IgD-negative memory B cell (primary cell): ENCODE results near the gene PLEKHA6. TPM values are rescaled to one million over a fixed set of nuclear protein-coding genes. Genes with fewer than 3 reads are reported as not detected.

Source experiments
- H3K27ac Mint-ChIP-seq, 3 donors: one replicate each; pipeline ENCODE4 v1.8.0; 2020 to 2022; ENCODE audit warnings: mild to moderate bottlenecking in 3 of 3, mixed read lengths in 3 of 3, moderate library complexity in 1 of 3
- H3K27me3 Mint-ChIP-seq: one replicate; pipeline ENCODE4 v1.8.0; 2021; ENCODE audit warnings: mixed read lengths
- H3K36me3 Mint-ChIP-seq: one replicate; pipeline ENCODE4 v1.8.0; 2020; ENCODE audit warnings: mild to moderate bottlenecking, mixed read lengths
- H3K4me1 Mint-ChIP-seq, 3 donors: one replicate each; pipeline ENCODE4 v1.8.0; 2020 to 2022; ENCODE audit warnings: mixed read lengths in 3 of 3, mild to moderate bottlenecking in 1 of 3
- H3K4me3 Mint-ChIP-seq, 4 donors: one replicate each; pipeline ENCODE4 v1.8.0; 2020 to 2022; ENCODE audit warnings: mild to moderate bottlenecking in 4 of 4, mixed read lengths in 4 of 4, moderate library complexity in 3 of 4
- H3K9me3 Mint-ChIP-seq, 3 donors: one replicate each; pipeline ENCODE4 v1.8.0; 2020 to 2021; ENCODE audit warnings: mixed read lengths in 3 of 3, mild to moderate bottlenecking in 1 of 3
- polyA plus RNA-seq: library from polyadenylated mRNA; unstranded; fragments of 300-500 nt; fragmentation: Illumina TruSeq; gene quantifications from one replicate; pipeline ENCODE4 v1.2.3, GENCODE V29; 2021

The PLEKHA6 gene
- polyA plus RNA-seq, 1 donor from 2014 or later, result 0.11 TPM

DNA sequence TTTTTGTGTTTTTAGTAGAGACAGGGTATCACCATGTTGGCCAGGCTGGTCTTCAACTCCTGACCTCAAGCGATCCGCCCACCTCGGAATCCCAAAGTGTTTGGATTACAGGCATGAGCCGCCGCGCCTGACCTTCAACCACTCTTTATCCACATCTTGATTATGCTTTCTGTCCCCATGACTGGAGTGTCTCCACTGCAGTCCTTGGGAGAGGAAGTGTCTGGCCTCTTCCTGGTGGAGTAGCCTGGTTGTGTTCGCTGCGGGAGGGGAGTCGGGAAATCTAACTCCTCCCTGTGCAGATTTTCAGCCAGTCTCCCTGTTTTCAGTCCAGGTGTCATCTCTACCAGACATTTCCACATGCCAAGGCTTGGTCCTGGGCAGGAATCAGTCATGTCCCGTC lies 173.1 kb downstream of the PLEKHA6 start:
- Mint-ChIP-seq H3K36me3 (no peaks in the 10 kb centered on the region), H3K27me3 (peaks cover 40% of the 10 kb centered on the region), H3K27ac (peak overlapping the region in 1 of 3 donors; percentile 93), H3K4me3 (no peak overlapping the region), H3K4me1 (peaks cover 0 to 5% (median 2%) of the 10 kb centered on the region in 3 donors), H3K9me3 (peaks cover 0 to 2% (median 0%) of the 10 kb centered on the region in 3 donors)

- no peaks in the 10 kb centered on the region for H3K4me1 Mint-ChIP-seq
- H3K27ac Mint-ChIP-seq, result no peak overlapping the region
- H3K36me3 Mint-ChIP-seq, result no peaks in the 10 kb centered on the region
- no peak overlapping the region for H3K4me3 Mint-ChIP-seq
- H3K27me3 Mint-ChIP-seq, result peaks cover 8% of the 10 kb centered on the region
- peaks cover 0 to 2% (median 0%) of the 10 kb centered on the region in 3 donors for H3K9me3 Mint-ChIP-seq
Observed at GRCh38 chr1:204181116-204181515, 178.6 kb downstream of the PLEKHA6 start.

DNA sequence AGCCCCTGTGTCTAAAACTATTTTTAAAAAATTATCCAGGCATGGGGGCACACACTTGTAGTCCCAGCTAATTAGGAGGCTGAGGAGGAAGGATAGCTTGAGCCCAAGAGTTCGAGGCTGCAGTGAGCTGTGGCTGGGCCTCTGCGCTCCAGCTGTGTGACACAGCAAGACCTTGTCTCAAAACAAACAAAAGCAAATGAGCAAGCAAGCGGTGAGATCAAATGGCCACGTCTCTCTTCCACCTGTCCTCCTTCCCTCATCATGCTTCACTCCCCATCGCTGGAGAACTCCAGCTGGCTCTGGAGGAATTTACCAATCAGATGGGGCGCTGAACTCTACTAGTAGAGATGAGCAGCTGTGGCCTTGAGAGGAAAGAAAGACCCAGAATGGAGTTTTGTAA lies 179.6 kb downstream of the PLEKHA6 start:
- H3K27me3 Mint-ChIP-seq, result peaks cover 8% of the 10 kb centered on the region
- no peak overlapping the region for H3K4me3 Mint-ChIP-seq
- H3K36me3 Mint-ChIP-seq, result no peaks in the 10 kb centered on the region
- H3K4me1 Mint-ChIP-seq, result no peaks in the 10 kb centered on the region
- peaks cover 0 to 2% (median 0%) of the 10 kb centered on the region in 3 donors for H3K9me3 Mint-ChIP-seq
- H3K27ac Mint-ChIP-seq, result no peak overlapping the region

- Mint-ChIP-seq H3K27me3 (peaks cover 12% of the 10 kb centered on the region), H3K9me3 (peaks cover 0 to under 1% (median under 1%) of the 10 kb centered on the region in 3 donors), H3K4me1 (no peaks in the 10 kb centered on the region), H3K36me3 (no peaks in the 10 kb centered on the region), H3K27ac (no peak overlapping the region), H3K4me3 (no peak overlapping the region)
Observed at GRCh38 chr1:204178487-204179281, 181.0 kb downstream of the PLEKHA6 start.

- Mint-ChIP-seq H3K9me3 (peaks cover 0 to 6% (median 1%) of the 10 kb centered on the region in 3 donors), H3K4me3 (no peak overlapping the region), H3K4me1 (no peaks in the 10 kb centered on the region), H3K27me3 (peaks cover 12% of the 10 kb centered on the region), H3K36me3 (no peaks in the 10 kb centered on the region), H3K27ac (no peak overlapping the region)
Observed at GRCh38 chr1:204177133-204177532, 182.6 kb downstream of the PLEKHA6 start.

- H3K9me3 Mint-ChIP-seq, result peaks cover 3 to 15% (median 4%) of the 10 kb centered on the region in 3 donors
- no peaks in the 10 kb centered on the region for H3K36me3 Mint-ChIP-seq
- H3K27me3 Mint-ChIP-seq, result peaks cover 12% of the 10 kb centered on the region
- no peaks in the 10 kb centered on the region for H3K4me1 Mint-ChIP-seq
- H3K4me3 Mint-ChIP-seq, result no peak overlapping the region
- H3K27ac Mint-ChIP-seq, result no peak overlapping the region
Observed at GRCh38 chr1:204176049-204176448, 183.7 kb downstream of the PLEKHA6 start.

DNA sequence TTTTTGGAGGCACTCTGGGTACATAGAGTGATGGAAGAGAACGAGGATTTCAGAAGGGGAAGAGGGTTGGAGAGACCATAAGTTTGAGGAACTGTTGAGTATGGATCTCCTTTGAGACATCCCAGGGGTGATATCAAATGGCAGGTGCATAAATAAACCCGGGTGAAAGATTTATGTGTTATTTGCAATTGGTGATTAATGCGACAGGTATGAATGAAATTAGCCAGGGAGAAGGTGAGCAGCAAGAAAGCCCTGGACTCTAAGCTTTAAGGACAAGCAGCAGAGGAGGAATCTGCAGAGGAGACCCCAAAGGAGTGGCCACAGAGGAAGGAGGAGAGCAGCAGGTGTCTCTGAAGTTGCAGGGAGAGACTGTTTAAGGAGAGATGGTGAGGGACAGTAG lies 184.8 kb downstream of the PLEKHA6 start:
- Mint-ChIP-seq H3K27me3 (peaks cover 12% of the 10 kb centered on the region), H3K36me3 (no peaks in the 10 kb centered on the region), H3K4me3 (no peak overlapping the region), H3K27ac (no peak overlapping the region), H3K9me3 (peaks cover 7 to 20% (median 10%) of the 10 kb centered on the region in 3 donors), H3K4me1 (no peaks in the 10 kb centered on the region)

DNA sequence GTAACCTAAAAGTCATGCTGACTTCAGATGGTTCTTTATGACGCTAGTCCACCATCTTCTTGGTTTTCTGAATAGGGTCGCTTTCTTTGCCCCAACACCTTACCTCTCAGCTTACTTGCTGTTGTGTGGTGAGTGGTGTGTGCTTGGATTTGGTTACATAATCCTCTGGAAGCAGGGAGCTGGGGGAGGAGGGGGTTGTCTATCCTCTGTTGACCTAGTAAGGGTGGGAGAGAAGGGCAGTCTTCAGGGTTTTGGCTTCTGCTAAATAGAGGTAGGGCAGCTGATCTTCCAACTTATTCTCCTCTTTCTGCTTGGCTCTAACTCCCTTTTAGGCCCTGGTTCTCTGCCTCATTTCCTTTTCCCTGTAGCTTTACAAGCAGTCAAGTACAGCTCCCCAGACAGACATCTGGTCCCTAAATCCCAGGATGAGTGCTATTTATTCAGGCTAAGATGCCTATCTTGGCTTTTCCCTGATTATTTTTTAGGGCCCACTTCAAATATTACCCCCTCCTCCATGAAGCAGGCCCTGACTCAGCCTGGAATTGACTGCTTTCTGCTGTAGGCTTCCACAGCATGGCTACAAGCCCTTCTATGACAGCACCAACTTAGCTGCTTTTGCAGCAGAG lies 187.2 kb downstream of the PLEKHA6 start:
- no peaks in the 10 kb centered on the region for H3K36me3 Mint-ChIP-seq
- H3K27me3 Mint-ChIP-seq, result peaks cover 5% of the 10 kb centered on the region
- H3K4me3 Mint-ChIP-seq, result no peak overlapping the region
- H3K4me1 Mint-ChIP-seq, result no peaks in the 10 kb centered on the region
- peaks cover 7 to 33% (median 10%) of the 10 kb centered on the region in 3 donors for H3K9me3 Mint-ChIP-seq
- no peak overlapping the region for H3K27ac Mint-ChIP-seq

- H3K4me3 Mint-ChIP-seq, result no peak overlapping the region
- H3K4me1 Mint-ChIP-seq, result no peaks in the 10 kb centered on the region
- no peak overlapping the region for H3K27ac Mint-ChIP-seq
- H3K36me3 Mint-ChIP-seq, result no peaks in the 10 kb centered on the region
- H3K9me3 Mint-ChIP-seq, result peaks cover 7 to 33% (median 10%) of the 10 kb centered on the region in 3 donors
- H3K27me3 Mint-ChIP-seq, result peaks cover 8% of the 10 kb centered on the region
Observed at GRCh38 chr1:204171751-204172178, 188.0 kb downstream of the PLEKHA6 start.

DNA sequence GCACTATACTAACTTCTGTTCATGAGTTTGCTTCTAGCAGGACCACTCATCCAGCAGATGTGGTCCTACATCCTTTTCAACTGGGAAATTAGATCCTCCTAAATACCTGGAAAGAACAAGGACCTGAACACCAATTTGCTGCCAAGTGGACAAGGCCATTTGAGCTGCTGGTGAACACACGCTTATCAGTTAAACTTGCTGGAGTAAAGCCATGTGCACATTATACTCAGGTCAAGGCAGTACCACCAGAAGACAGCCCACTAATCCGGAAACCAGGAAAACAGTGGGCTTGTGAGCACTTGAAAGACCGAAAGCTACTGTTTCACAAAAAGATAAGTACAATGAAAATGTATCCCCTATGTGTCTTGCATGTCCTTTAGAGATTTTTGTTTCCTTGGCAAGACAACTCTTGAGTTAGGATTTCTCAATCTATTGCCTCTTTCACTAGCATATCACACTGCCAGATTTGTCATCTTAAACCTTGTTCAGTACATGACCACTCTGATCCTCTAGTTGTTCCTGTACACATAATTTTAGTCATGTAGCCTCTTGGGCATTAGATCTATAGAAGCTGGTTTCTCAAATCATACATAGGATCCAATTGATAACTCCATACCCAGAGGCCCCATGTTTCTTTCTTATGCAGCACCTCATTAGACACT lies 189.1 kb downstream of the PLEKHA6 start:
- Mint-ChIP-seq H3K27ac (no peak overlapping the region), H3K36me3 (no peaks in the 10 kb centered on the region), H3K4me1 (no peaks in the 10 kb centered on the region), H3K9me3 (peaks cover 7 to 33% (median 11%) of the 10 kb centered on the region in 3 donors), H3K27me3 (peaks cover 11% of the 10 kb centered on the region), H3K4me3 (no peak overlapping the region)

- Mint-ChIP-seq H3K9me3 (peaks cover 7 to 33% (median 11%) of the 10 kb centered on the region in 3 donors), H3K4me3 (peak overlapping the region in 1 of 4 donors; percentile 34), H3K4me1 (no peaks in the 10 kb centered on the region), H3K36me3 (peaks cover 1% of the 10 kb centered on the region), H3K27ac (no peak overlapping the region), H3K27me3 (peaks cover 15% of the 10 kb centered on the region)
Observed at GRCh38 chr1:204169858-204170257, 189.9 kb downstream of the PLEKHA6 start.

Other genes with a start within 250 kb of the PLEKHA6 start
- gene ETNK2, start 207.9 kb downstream of the PLEKHA6 start, polyA plus RNA-seq, result 1.5 TPM
- not detected for gene REN, start 193.6 kb downstream of the PLEKHA6 start, polyA plus RNA-seq
- not detected for gene KISS1, start 163.4 kb downstream of the PLEKHA6 start, polyA plus RNA-seq
- gene GOLT1A, start 145.9 kb downstream of the PLEKHA6 start, polyA plus RNA-seq, result not detected
- 24.4 TPM for gene PPP1R15B, start 51.9 kb upstream of the PLEKHA6 start, polyA plus RNA-seq
- 8.1 TPM for gene PIK3C2B, start 134.9 kb upstream of the PLEKHA6 start, polyA plus RNA-seq
- 23.9 TPM for gene MDM4, start 156.5 kb upstream of the PLEKHA6 start, polyA plus RNA-seq